Vagina (tissue), 2 donors: ENCODE data around the gene FADS2.

ENCODE experiments used
- CTCF ChIP-seq, 3 experiments: fragments of 450-650 bp in 2 of 3; fragments of 200-600 bp in 1 of 3; sonication (generic) in 1 of 3; IDR thresholded peaks; one replicate each; pipeline ENCODE4 v1.5.1; 2017 to 2019; ENCODE audit warnings: antibody characterized with exemption in 3 of 3, mild to moderate bottlenecking in 2 of 3, moderate library complexity in 2 of 3
- POLR2A ChIP-seq, 2 donors: fragments of 450-650 bp; IDR thresholded peaks; one replicate each; pipeline ENCODE4 v1.6.1; 2017; ENCODE audit warnings: antibody characterized with exemption in 2 of 2, mild to moderate bottlenecking in 2 of 2, moderate library complexity in 2 of 2

GRCh38 chr11:61895718-61896059 is 67.6 kb downstream of the FADS2 start:
- TF ChIP-seq CTCF (IDR thresholded peaks at IDR 0.05), result no peak
- no peak for TF ChIP-seq POLR2A (IDR thresholded peaks at IDR 0.05)
